GM19043 (cell line): ENCODE results near the gene IER5.
A peak's percentile ranks its signal among the peaks of the same experiment; 100 is the strongest.
"Not testable (repeated sequence)": the region's sequence is repeated elsewhere in the genome, so short reads cannot be mapped to it uniquely, and the experiment has no call there.

Experiments used
- ATAC-seq: cut with Tn5 transposase; IDR thresholded peaks from one replicate; pipeline ENCODE4 v1.9.1; 2021; ENCODE audit warnings: low read depth; ENCODE audit not compliant: unreplicated experiment

Gene IER5

DNA sequence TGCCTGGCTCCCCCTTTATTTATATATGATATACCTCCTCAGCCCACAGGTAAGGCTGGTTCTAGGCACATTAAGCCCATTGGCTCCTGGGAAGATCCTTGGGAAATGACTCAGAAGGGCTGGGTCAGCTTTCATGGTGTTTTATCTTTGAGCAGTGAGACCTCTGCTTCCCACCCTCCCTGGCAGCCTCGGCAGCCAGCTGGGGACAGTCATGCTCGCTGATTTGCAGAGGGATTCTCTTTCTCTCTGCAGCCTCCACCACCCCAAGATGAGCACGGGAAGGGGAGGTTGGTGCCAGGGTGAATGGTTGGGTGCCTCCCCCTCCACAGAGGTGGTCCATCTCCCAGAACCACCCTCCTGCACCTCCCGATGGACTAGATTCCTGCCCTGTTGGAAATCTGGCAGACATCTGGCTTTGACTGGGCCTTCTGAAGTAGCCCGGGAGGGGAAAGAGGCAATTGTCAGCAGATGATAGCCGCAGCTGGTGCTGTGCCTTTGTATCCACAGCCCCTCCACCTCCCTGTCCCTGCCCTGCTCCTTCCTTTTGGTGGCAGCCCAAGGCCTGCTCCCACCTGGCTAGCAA, 24.6 kb downstream of the IER5 start:
- no peak for ATAC-seq

GRCh38 chr1:181114574-181115367, 26.3 kb downstream of the IER5 start:
- ATAC-seq: no peak

DNA sequence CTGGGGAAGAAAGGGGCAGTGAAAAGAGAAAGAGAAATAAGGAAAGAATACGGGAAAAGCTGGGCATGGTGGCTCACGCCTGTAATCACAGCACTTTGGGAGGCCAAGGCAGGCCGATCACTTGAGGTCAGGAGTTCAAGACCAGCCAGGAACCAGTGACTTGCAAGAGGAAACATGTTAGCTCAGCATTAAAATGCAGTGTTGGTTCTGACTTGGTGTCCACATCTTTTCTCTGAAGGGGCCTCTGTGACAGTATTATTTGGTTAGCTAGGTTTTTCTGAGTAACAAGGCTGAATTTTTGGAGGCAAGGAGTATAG, 26.8 kb downstream of the IER5 start:
- no peak for ATAC-seq

DNA sequence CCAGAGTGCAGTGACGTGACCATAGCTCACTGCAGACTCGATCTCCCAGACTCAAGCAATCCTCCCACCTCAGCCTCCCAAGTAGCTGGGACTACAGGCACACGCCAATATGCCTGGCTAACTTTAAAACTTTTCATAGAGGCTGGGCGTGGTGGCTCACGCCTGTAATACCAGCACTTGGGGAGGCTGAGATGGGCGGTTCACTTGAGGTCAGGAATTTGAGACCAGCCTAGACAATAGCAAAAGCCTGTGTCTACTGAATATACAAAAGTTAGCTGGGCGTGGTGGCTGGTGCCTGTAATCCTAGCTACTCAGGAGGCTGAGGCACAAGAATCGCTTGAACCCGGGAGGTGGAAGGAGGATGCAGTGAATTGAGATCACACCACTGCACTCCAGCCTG, 27.5 kb downstream of the IER5 start:
- ATAC-seq: not testable (repeated sequence)

GRCh38 chr1:181116819-181117390, 28.4 kb downstream of the IER5 start:
- no peak for ATAC-seq

DNA sequence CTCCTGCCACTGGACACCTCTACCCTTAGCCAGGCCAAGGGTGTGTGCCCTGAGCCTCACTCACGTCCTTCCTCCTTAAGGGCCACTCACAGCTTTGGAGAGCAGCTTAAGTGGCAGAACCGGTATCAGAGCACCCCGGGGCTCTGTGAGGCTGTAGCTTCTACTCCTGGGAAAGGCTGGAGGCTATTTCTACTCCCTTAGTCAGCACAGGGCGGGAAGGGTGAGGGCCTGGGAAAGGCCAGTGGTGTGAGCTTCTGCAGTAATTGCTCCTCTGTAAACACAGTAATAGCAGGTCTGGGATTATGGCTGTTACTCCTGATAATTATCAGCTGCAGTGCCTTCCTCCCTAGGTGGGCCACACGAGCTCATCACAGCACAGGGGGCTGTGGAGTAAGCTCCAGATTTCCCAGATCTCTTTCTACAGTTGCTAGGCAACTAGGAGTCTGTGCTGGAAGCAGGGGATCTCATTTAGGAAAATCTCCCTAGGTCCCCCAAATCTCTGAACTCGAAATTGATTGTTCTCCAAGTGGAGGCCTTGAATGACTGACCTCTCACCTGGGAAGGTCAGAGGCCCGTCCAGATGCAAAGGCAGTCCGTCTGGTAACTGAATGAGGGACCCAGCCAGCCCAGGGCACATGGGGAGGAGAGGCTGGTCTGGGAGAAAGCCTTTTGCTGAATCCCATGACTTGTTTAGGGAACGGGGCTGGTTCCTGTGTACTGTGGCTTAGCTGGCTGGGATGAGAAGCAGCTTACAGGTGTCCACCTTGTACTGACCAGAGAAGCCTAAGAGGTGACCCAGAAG, 29.3 kb downstream of the IER5 start:
- no peak for ATAC-seq

- no peak for ATAC-seq
Measured at GRCh38 chr1:181119093-181119989, 30.8 kb downstream of the IER5 start.

DNA sequence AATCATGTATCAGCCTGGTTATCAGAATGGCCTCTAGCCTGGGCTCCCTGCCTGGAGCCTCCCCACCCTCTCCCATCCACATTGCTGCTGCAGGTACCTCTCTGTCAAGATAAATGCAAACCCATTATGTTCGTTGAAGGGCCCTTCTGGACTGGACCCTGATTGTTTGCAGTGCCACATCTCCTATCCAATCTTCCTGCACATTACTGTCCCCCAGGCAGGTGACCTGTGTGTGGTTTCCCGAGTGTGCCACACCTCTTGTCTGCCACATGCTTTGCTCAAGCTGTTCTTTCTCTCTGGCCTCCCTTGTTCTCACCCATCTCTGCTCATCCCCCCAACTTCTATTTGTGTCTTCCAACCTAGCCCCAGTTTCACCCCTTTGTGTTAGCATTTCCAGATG, 32.4 kb downstream of the IER5 start:
- no peak for ATAC-seq

DNA sequence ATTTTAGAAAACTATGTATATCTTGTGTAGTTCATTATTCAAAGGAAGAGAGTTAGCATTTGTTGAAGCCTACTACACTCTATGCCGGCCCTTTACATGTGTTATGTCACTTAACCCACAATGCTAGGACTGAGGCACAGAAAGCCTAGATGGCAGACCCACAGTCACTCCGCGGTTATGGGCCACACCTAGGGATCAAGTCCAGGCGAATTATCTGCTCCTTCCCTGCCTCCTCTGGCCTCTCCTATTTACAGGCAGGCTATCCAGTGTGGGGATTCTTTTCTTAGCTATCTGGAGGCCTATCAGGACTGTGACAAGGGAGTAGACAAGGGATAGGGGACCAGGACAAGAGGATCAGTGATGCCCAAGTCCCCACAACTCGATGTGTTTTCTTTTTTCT, 33.0 kb downstream of the IER5 start:
- ATAC-seq: no peak

GRCh38 chr1:181122222-181122621, 33.7 kb downstream of the IER5 start:
- no peak for ATAC-seq

DNA sequence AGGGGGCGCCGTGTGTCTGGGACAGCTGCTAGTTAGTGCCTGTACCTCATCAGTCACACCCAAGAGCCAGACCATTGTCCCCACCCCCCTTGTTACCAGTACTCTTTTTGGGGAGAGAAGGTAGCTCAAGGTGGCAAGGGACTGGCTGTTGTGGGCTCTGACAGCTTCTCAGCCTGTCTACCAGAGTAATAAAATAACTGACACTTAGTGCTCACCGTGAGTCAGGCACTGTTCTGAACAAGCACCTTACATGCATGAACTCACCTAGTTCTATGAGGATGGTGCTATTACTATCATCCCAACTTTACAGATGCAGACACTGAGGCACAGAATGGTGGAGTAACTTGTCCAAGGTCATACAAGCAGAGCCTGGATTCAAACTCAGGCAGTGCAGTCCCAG, 34.7 kb downstream of the IER5 start:
- no peak for ATAC-seq

DNA sequence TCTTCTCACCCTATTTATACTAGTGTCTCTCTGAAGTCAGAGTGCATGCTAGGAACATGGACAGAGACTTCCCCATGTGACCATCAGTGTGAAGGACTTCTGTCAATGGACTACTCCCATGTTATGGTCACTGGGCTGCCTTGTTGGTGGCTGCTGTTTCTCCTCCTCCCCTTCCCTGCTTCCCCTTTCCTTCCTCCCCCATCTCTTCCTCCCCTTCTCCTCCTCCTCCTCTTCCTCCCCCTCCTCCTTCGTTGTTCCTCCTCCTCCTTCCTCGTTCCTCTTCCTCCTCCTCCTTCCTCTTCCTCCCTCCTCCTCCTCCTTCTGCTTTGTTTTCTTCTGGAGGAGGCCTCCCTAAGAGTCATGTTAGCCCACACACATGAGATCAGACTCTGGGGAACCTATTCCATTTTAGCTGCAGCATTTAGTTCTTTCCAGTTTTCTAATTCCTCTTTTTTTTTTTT, 35.8 kb downstream of the IER5 start:
- ATAC-seq: no peak

DNA sequence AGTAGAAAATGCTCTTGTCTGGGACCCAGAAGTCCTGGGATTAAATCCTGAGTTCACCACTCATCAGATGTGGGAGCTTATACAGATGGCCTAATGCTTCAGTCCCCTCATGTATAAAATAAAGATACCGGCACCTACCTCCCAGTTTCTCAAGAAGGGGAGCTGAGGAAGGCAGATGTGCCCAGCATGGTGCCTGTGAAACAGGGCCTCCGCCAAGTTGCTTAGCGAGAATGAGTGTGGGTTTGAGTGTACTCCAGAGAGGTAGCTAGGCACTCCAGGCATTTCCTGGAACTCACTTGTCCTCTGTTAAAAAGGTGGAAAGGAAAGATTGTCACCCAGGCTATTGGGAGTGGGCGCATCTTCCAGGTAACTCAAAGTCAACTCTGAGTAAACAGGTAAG, 37.8 kb downstream of the IER5 start:
- no peak for ATAC-seq

DNA sequence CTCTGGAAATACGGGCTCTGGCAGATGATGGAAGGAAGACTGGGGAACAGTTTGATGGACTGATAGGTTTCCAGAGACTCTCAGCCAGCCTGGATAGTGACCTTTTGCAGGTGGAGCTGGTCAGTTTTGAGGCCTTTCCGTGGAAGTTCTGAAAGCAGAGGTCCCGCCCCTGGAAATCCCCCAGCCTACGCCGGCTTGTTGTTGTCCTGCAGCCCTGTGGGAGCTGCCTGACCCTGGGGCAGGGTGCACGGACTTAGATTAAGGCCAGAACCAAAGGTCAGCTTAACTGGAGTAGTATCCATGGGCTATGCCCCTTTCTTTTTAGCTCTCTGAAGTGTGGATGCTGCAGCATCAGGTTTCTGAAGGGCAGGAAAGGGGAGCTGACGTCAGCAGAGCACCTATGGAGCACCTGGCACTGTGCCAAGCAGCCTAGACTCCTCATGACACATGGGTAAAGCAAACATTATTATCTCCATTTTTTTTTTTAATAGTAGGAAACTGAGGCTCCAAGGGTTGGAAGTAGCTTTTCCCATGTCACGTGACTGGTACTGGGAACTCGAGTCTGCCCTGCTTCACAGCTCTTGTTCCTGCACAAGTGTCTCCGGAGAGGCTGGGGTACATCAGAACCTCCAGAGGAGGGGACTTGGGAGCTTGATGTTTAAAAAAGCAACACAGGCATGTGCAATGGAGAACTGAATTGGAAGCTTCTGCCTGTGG, 38.5 kb downstream of the IER5 start:
- no peak for ATAC-seq

- ATAC-seq: no peak
Measured at GRCh38 chr1:181127898-181128453, 39.5 kb downstream of the IER5 start.

DNA sequence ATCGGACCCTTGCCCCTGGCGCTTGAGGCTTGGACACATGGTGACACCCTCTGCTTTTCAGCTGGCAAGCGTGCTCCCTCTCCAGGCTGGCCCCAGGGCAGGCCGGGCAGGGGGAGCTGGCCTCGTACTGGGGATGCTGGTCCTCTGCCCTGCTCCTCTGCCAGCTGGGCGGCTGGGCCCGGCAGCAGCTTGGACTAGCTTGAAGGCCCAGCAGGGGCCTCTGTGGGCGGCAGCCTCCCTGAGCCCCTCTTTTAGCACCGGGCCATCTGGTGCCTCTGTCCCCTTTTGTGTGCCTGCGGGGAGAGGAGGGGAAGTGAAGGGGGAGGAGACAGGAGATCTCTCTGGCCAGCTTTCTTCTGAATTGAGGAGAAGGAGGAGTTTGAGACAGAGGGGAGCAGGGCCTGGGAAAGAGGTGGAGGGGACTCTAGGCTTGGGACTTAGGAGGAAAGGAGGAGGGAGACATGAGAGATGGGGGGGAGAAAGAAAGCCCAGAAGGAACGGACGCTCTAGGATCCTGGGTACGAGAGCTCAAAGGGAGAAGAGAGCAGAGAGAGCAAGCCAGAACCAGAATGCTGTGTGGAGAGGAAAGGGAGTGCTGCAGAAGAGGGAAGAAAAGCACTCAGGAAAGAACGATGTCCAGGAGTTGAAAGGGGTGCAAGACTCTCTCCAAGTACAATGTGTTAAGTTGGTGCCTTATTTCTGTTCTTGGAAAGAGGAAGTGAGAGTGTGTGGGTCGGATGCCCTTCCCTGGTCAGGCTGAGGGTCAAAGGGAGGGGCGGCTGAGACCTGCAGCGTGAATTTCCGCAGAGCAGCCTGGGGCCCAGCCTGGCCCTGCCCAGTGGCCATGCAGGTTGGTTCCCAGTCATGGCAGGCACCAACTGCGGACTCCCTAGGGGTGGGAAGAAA, 40.3 kb downstream of the IER5 start:
- peak; percentile 41 for ATAC-seq

GRCh38 chr1:181129771-181130606, 41.5 kb downstream of the IER5 start:
- ATAC-seq: no peak
